AG09319 (cell line): ENCODE data around the gene KIF3B.
"Not testable (repeated sequence)": the region's sequence is repeated elsewhere in the genome, so short reads cannot be mapped to it uniquely, and the experiment has no call there.

Experiments
- DNase-seq: peaks from one replicate; pipeline ENCODE4 v3.0.0-alpha.2; 2010; ENCODE audit warnings: low read depth; ENCODE audit errors: extremely low read depth
- TF ChIP-seq, protein P1 (sequence below): IDR thresholded peaks from 2 replicates; pipeline ENCODE4 v1.5.1; 2011; ENCODE audit warnings: low read depth, mild to moderate bottlenecking, inconsistent platforms, low read length, moderate library complexity

The KIF3B gene

GRCh38 chr20:32238483-32239425, 38.7 kb upstream of the KIF3B start:
- TF ChIP-seq, protein P1, sequence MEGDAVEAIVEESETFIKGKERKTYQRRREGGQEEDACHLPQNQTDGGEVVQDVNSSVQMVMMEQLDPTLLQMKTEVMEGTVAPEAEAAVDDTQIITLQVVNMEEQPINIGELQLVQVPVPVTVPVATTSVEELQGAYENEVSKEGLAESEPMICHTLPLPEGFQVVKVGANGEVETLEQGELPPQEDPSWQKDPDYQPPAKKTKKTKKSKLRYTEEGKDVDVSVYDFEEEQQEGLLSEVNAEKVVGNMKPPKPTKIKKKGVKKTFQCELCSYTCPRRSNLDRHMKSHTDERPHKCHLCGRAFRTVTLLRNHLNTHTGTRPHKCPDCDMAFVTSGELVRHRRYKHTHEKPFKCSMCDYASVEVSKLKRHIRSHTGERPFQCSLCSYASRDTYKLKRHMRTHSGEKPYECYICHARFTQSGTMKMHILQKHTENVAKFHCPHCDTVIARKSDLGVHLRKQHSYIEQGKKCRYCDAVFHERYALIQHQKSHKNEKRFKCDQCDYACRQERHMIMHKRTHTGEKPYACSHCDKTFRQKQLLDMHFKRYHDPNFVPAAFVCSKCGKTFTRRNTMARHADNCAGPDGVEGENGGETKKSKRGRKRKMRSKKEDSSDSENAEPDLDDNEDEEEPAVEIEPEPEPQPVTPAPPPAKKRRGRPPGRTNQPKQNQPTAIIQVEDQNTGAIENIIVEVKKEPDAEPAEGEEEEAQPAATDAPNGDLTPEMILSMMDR, result no peak
- DNase-seq, result no peak

DNA sequence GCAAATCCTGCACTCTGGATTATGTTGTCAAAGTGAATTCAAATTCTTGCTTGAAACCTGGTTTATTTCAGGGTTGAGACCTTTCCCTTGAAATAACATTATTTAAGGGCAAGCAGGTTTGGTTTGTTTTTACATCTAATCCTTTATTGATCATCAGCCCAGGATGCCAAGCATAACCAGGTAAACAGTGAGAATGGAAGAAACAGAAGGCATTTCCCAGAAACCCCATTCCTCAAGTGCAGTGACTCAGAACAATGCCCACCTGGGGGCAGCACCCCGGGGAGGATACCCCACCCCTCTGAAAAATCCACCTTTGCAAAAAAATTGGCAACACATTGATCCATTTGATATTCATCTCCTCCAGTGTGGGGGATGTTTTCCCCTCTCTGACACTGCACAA, 37.2 kb upstream of the KIF3B start:
- TF ChIP-seq, protein P1, result no peak
- DNase-seq, result no peak

DNA sequence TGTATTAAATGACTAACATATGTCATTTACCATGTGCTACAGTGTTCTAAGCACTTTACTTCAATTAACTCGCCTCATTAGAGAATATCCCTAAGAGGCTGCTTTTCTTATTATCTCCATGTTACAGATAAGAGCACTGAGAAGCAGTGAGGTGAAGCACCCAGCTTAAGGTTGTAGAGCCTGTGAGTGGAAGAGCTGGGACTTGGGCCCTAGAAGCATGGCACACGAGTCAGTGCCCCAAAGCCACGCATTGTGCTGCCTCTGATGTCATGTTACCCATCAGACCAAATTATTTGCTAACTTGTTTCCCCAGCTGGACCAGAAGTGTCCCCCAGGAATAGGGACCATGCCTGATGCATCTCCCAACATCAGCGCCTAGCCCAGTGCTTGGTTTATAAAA, 35.6 kb upstream of the KIF3B start:
- TF ChIP-seq, protein P1, result no peak
- DNase-seq, result no peak

- DNase-seq, result no peak
Measured at GRCh38 chr20:32244150-32244823, 33.2 kb upstream of the KIF3B start.

GRCh38 chr20:32244959-32245358, 32.5 kb upstream of the KIF3B start:
- no peak for DNase-seq
- TF ChIP-seq, protein P1, result no peak

More at GRCh38 chr20:32244150-32244823, 33.2 kb upstream of the KIF3B start:
- TF ChIP-seq, protein P1, result no peak

DNA sequence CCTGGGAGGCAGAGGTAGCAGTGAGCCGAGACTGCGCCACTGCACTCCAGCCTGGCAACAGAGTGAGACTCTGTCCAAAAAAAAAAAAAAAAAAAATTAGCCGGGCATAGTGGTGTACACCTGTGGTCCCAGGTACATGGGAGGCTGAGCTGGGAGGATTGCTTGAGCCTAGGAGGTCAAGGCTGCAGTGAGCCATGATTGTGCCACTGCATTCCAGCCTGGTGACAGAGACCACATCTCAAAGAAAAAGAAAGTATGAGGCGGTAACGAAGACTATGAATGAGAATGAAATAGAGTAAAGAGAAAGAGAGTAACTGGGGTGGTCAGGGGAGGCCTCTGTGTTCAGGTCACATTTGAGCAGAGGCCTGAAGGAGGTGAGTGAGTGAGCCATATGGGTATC, 31.2 kb upstream of the KIF3B start:
- DNase-seq, result not testable (repeated sequence)

DNA sequence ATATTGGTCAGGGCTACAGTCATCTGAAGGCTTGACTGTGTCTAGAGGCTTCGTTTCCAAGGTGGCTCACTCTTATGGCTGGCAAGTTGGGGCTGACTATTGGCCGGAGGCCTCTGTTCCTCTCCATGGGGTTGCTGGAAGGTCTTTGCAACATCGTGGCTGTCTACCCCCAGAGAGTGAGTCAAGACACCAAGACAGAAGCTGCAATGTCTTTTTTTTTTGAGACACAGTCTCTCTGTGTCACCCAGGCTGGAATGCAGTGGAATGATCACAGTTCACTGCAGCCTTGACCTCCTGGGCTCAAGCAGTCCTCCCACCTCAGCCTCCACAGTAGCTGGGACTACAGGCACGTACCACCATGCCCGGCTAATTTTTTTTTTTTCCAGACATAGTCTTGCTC, 29.4 kb upstream of the KIF3B start:
- TF ChIP-seq, protein P1, result no peak
- DNase-seq, result no peak
